GM10266 (cell line): ENCODE measurements around the gene MBP.
A peak's percentile ranks its signal among the peaks of the same experiment; 100 is the strongest.

Experiments used
- DNase-seq: peaks from one replicate; pipeline ENCODE4 v3.0.0; 2012; ENCODE audit errors: extremely low spot score
- CTCF ChIP-seq: IDR thresholded peaks from 2 replicates; pipeline ENCODE4 v1.5.1; 2012; ENCODE audit warnings: mild to moderate bottlenecking, low read depth; ENCODE audit not compliant: control insufficient read depth, insufficient read depth; ENCODE audit errors: missing control alignments

The MBP gene

GRCh38 chr18:77124452-77124922, 8.1 kb downstream of the MBP start:
- peak; percentile 68 for DNase-seq
- TF ChIP-seq CTCF = no peak

- no peak for DNase-seq
- no peak for TF ChIP-seq CTCF
These were observed 9.0 kb downstream of the MBP start for GRCh38 chr18:77123320-77124231.

GRCh38 chr18:77121523-77121922, 11.1 kb downstream of the MBP start:
- no peak for TF ChIP-seq CTCF
- DNase-seq = no peak

- no peak for TF ChIP-seq CTCF
These were observed 12.6 kb downstream of the MBP start for GRCh38 chr18:77119851-77120491.

GRCh38 chr18:77119101-77119850, 13.3 kb downstream of the MBP start:
- TF ChIP-seq CTCF = no peak
- DNase-seq = no peak

More at GRCh38 chr18:77119851-77120491, 12.6 kb downstream of the MBP start:
- DNase-seq = no peak

- TF ChIP-seq CTCF = no peak
- DNase-seq = no peak
These were observed 14.1 kb downstream of the MBP start for GRCh38 chr18:77118256-77119090.
